WTC11 (cell line): Measurements from ENCODE around the gene ELMO1.

ENCODE experiments used
- GABPB1 ChIP-seq: sonication (generic); formaldehyde crosslinking; IDR thresholded peaks from 2 replicates; pipeline ENCODE4 v1.8.1; 2023; ENCODE audit warnings: mild to moderate bottlenecking, missing genetic modification reagents
- ZNF263 ChIP-seq: sonication (generic); formaldehyde crosslinking; IDR thresholded peaks from 2 replicates; pipeline ENCODE4 v1.8.1; 2022; ENCODE audit warnings: low read depth, mild to moderate bottlenecking, moderate library complexity, missing genetic modification reagents

- TF ChIP-seq ZNF263: no peak
- no peak for TF ChIP-seq GABPB1 (CRISPR knock-in tag)
These were observed 40.1 kb downstream of the ELMO1 start for GRCh38 chr7:37408291-37409228.
